22Rv1 (cell line): Measurements from ENCODE around the gene GPR27.

ENCODE experiments used
- ZFX ChIP-seq: fragments of 450-650 bp; IDR thresholded peaks from 2 replicates; pipeline ENCODE4 v1.6.1; 2017; ENCODE audit warnings: antibody characterized with exemption, borderline replicate concordance
- TF ChIP-seq, protein P1 (sequence below): fragments of 450-650 bp; IDR thresholded peaks from 2 replicates; pipeline ENCODE4 v1.5.1; 2017; ENCODE audit warnings: mild to moderate bottlenecking

GRCh38 chr3:71724171-71724453, 29.5 kb upstream of the GPR27 start:
- TF ChIP-seq, protein P1, sequence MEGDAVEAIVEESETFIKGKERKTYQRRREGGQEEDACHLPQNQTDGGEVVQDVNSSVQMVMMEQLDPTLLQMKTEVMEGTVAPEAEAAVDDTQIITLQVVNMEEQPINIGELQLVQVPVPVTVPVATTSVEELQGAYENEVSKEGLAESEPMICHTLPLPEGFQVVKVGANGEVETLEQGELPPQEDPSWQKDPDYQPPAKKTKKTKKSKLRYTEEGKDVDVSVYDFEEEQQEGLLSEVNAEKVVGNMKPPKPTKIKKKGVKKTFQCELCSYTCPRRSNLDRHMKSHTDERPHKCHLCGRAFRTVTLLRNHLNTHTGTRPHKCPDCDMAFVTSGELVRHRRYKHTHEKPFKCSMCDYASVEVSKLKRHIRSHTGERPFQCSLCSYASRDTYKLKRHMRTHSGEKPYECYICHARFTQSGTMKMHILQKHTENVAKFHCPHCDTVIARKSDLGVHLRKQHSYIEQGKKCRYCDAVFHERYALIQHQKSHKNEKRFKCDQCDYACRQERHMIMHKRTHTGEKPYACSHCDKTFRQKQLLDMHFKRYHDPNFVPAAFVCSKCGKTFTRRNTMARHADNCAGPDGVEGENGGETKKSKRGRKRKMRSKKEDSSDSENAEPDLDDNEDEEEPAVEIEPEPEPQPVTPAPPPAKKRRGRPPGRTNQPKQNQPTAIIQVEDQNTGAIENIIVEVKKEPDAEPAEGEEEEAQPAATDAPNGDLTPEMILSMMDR = no peak
- TF ChIP-seq ZFX = no peak
